K562 (cell line): ENCODE data around the gene KCNN3. TPM values are rescaled to one million over a fixed set of nuclear protein-coding genes. Genes with fewer than 3 reads are reported as not detected.

Experiments used
- ATAC-seq: fragments of 200-7000 bp; cut with Tn5 transposase; 3 replicates; pipeline ENCODE4 v1.9.1; 2020; ENCODE audit warnings: moderate library complexity
- BruUV-seq: library from RNA; stranded (reverse); fragments of 400-500 nt; replicated peaks from 2 replicates; lab custom pipeline; 2021; lab: Mats Ljungman, UMichigan
- CTCF ChIA-PET: fragments of 300-600 bp; formaldehyde crosslinking; extraction: SDS; loops from one replicate; lab custom pipeline; 2021; ENCODE audit warnings: low intra/inter-chr PET ratio; lab: Yijun Ruan, JAX
- POLR2A ChIA-PET: fragments of 300-600, 350-650 bp; sonication (Branson Sonifier 250); formaldehyde crosslinking; extraction: SDS; loops from one replicate; lab custom pipeline; 2021; ENCODE audit warnings: antibody characterized with exemption, inconsistent platforms; lab: Yijun Ruan, JAX
- DNase-seq, 4 experiments: peaks; one replicate each; pipeline versions ENCODE4 v3.0.0 to v3.0.0-alpha.2; 2011 to 2018; ENCODE audit warnings: low spot score in 3 of 4, mixed read lengths in 3 of 4; ENCODE audit errors: extremely low read depth in 1 of 4
- FAIRE-seq: peaks from 2 replicates; lab custom pipeline; 2011; peaks lifted over from hg19 to GRCh38; lab: Jason Lieb, UNC
- H2AFZ ChIP-seq: 2 replicates; pipeline ENCODE4 v1.6.0; 2011; ENCODE audit warnings: low read depth, low read length, control low read depth, inconsistent platforms
- H3K27ac ChIP-seq: fragments of 200-600 bp; 3 replicates; pipeline ENCODE4 v1.8.0; 2011; ENCODE audit warnings: low read depth, mild to moderate bottlenecking, control low read depth, inconsistent platforms, low read length, moderate library complexity, mixed read lengths; ENCODE audit errors: extremely low read depth
- H3K27me3 ChIP-seq, 2 experiments: fragments of 300-600 bp in 1 of 2; 2 replicates in 1 of 2; 3 replicates in 1 of 2; pipeline versions ENCODE4 v1.6.0 to v1.8.0; 2011; ENCODE audit warnings: inconsistent platforms in 2 of 2, low read length in 2 of 2, mild to moderate bottlenecking in 1 of 2, mixed read lengths in 1 of 2, moderate library complexity in 1 of 2; ENCODE audit not compliant: control insufficient read depth in 2 of 2, insufficient read depth in 2 of 2
- H3K36me3 ChIP-seq: fragments of 300-600 bp; 3 replicates; pipeline ENCODE4 v1.8.0; 2011; ENCODE audit warnings: mild to moderate bottlenecking, low read length, inconsistent platforms; ENCODE audit not compliant: control insufficient read depth, insufficient read depth
- H3K4me1 ChIP-seq, 2 experiments: fragments of 200-600 bp in 1 of 2; replicated peaks in 1 of 2; 2 replicates in 1 of 2; 3 replicates in 1 of 2; pipeline versions ENCODE4 v1.5.1 to v1.8.0; 2011; ENCODE audit warnings: inconsistent platforms in 2 of 2, low read length in 2 of 2, mild to moderate bottlenecking in 1 of 2, mixed read lengths in 1 of 2, moderate library complexity in 1 of 2; ENCODE audit not compliant: control insufficient read depth in 2 of 2, insufficient read depth in 2 of 2
- H3K4me2 ChIP-seq: 2 replicates; pipeline ENCODE4 v1.6.1; 2011; ENCODE audit warnings: low read length, control low read depth, inconsistent platforms, mixed read lengths; ENCODE audit not compliant: insufficient read depth
- H3K4me3 ChIP-seq: fragments of 200-600 bp; sonication (generic), shearing (Covaris generic); 2 replicates; pipeline ENCODE4 v1.5.1; 2016; ENCODE audit warnings: control low read depth, inconsistent platforms
- H3K79me2 ChIP-seq: fragments of 200-600 bp; 3 replicates; pipeline ENCODE4 v1.8.0; 2011; ENCODE audit warnings: low read length, inconsistent platforms; ENCODE audit not compliant: control insufficient read depth, insufficient read depth
- H3K9ac ChIP-seq, 2 experiments: 2 replicates each; pipeline versions ENCODE4 v1.6.0 to v1.6.1; 2011; ENCODE audit warnings: low read depth in 2 of 2, low read length in 2 of 2, control low read depth in 1 of 2, inconsistent platforms in 1 of 2, mild to moderate bottlenecking in 1 of 2, mixed read lengths in 1 of 2; ENCODE audit not compliant: insufficient read depth in 1 of 2
- H3K9me1 ChIP-seq: one replicate; pipeline ENCODE4 v1.6.0; 2011; ENCODE audit warnings: inconsistent platforms, mild to moderate bottlenecking, low read length, moderate library complexity; ENCODE audit not compliant: control insufficient read depth, insufficient read depth
- H3K9me3 ChIP-seq: replicated peaks from 2 replicates; pipeline ENCODE4 v1.5.1; 2011; ENCODE audit warnings: low read depth, low read length, inconsistent platforms; ENCODE audit not compliant: control insufficient read depth, insufficient read depth
- H4K20me1 ChIP-seq: replicated peaks from 2 replicates; pipeline ENCODE4 v1.6.1; 2011; ENCODE audit warnings: low read length, inconsistent platforms, mixed read lengths; ENCODE audit not compliant: control insufficient read depth, insufficient read depth
- CBX2 ChIP-seq: fragments of 200-600 bp; sonication (generic); IDR thresholded peaks from one replicate; pipeline ENCODE4 v1.6.1; 2012; ENCODE audit warnings: mild to moderate bottlenecking, low read length, inconsistent platforms; ENCODE audit not compliant: insufficient read depth, poor library complexity, severe bottlenecking
- whole genome bisulfite sequencing: fragments of 100-300 bp; shearing (Covaris generic); methylation state at CpG from one replicate; pipeline ENCODE4 v1.1.6; 2016; ENCODE audit warnings: low coverage, mixed read lengths; ENCODE audit not compliant: insufficient coverage; ENCODE audit errors: missing lambda C conversion rate; 5-methylcytosine and 5-hydroxymethylcytosine counted together
- in situ Hi-C: fragments of 300-500 bp; cut with MboI; formaldehyde crosslinking; loops from 4 replicates; pipeline ENCODE4 v1.15.0; 2018; ENCODE audit warnings: inconsistent platforms, mixed read lengths
- intact Hi-C: fragments of 100-400 bp; cut with micrococcal nuclease; formaldehyde crosslinking; loops from 2 replicates; pipeline ENCODE4 v1.14.2; 2022
- polyA plus RNA-seq, 8 experiments: library from polyadenylated mRNA; depleted of rRNA in 4 of 8; stranded (reverse) in 5 of 8; unstranded in 3 of 8; fragments of >200 nt; fragmentation: Nextera tagmentation in 2 of 8; fragmentation: Illumina TruSeq in 1 of 8; extraction: Ambion mirVana in 2 of 8; extraction: Trizol in 1 of 8; gene quantifications; 2 replicates each; pipeline versions ENCODE4 v1.2.1 to v1.2.3, GENCODE V29; 2011 to 2014; ENCODE audit warnings: inconsistent platforms in 1 of 8, missing spikeins in 1 of 8
- total RNA-seq, 7 experiments: library from RNA; depleted of rRNA in 6 of 7; stranded (reverse); fragments of >200 nt in 6 of 7; fragmentation: Illumina TruSeq in 2 of 7; extraction: Trizol in 2 of 7; gene quantifications; 2 replicates each; pipeline versions ENCODE4 v1.2.1 to v1.2.3, GENCODE V29; 2011 to 2021; ENCODE audit warnings: low replicate concordance in 1 of 7
- TF ChIP-seq, protein P1 (sequence below): fragments of 450-650 bp; IDR thresholded peaks from 2 replicates; pipeline ENCODE4 v1.6.1; 2018; ENCODE audit warnings: mild to moderate bottlenecking, low read depth; ENCODE audit not compliant: partially characterized antibody
- TF ChIP-seq, protein P2 (sequence below), 2 experiments: fragments of 150-350 bp in 1 of 2; IDR thresholded peaks; 2 replicates each; pipeline ENCODE4 v1.6.1; 2012 to 2016; ENCODE audit warnings: low read depth in 2 of 2, low read length in 2 of 2, mild to moderate bottlenecking in 1 of 2, moderate library complexity in 1 of 2

Gene KCNN3
- total and polyA plus RNA-seq, 9 of the 15 experiments (the other 6 are each of a cell fraction or from before 2014, with no cell fraction given): 0.02 to 0.03 TPM; not detected in 7

DNA sequence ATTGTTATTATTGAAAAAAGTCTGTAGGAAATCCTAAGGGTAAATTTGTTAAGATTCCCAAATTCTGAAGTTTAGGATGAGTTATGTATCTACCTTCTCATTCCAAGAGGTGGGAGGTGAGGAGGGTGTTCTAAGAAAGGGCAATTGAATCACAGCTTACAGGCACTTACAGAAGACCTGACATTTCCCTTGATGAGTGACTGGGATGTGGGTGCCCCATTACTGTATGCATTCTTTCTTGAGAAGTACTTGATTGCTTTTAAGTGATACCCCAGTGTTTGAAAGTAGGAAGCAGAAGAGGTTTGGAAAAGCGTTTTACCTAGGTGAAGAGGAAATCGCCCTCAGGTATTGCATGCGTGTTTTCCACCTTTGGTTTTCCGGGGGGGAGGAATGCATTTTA, 175.1 kb downstream of the KCNN3 start (continued):
- TF ChIP-seq, protein P1, sequence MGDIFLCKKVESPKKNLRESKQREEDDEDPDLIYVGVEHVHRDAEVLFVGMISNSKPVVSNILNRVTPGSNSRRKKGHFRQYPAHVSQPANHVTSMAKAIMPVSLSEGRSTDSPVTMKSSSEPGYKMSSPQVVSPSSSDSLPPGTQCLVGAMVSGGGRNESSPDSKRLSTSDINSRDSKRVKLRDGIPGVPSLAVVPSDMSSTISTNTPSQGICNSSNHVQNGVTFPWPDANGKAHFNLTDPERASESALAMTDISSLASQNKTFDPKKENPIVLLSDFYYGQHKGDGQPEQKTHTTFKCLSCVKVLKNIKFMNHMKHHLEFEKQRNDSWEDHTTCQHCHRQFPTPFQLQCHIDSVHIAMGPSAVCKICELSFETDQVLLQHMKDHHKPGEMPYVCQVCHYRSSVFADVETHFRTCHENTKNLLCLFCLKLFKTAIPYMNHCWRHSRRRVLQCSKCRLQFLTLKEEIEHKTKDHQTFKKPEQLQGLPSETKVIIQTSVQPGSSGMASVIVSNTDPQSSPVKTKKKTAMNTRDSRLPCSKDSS: no peak
- TF ChIP-seq, all 486 proteins: peak for 0

DNA sequence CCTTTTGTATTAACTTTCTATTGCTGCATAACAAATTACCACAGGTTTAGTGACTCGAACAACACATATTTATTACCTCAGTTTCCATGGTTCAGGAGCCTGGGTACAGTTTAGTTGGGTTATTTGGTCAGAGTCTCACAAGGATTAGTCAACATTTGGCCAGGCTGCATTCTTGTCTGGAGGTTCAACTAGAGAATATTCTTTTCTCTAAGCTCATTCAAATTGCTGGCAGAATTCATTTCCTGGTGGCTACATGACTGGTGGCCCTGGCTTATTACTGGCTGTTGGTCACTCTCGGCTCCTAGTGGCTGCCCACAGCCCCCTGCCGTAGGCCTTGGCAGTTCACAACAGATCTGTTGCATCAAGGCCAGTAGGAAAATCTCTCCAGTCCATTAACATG, 181.0 kb downstream of the KCNN3 start:
- ChIA-PET CTCF (no interaction called here), POLR2A (no interaction called here)
- Histone ChIP-seq H4K20me1 (no peaks in the 10 kb centered on the region), H3K79me2 (no peaks in the 10 kb centered on the region), H3K9ac (no peak overlapping the region), H3K36me3 (no peaks in the 10 kb centered on the region), H3K9me1 (no peaks in the 10 kb centered on the region), H2AFZ (no peak overlapping the region), H3K4me3 (no peak overlapping the region), H3K4me1 (no peaks in the 10 kb centered on the region), H3K27ac (no peak overlapping the region), H3K27me3 (peaks cover 29 to 34% of the 10 kb centered on the region in 2 experiments), H3K4me2 (no peak overlapping the region), H3K9me3 (no peaks in the 10 kb centered on the region)
- intact Hi-C loops (no loop called here), in situ Hi-C loops (no loop called here)
- no peak for ATAC-seq
- WGBS: 8% methylated on average over 3 of the region's 3 CpGs
- DNase-seq: no peak
- FAIRE-seq: no peak
- TF ChIP-seq CBX2: peak; percentile 70
- TF ChIP-seq, protein P2, sequence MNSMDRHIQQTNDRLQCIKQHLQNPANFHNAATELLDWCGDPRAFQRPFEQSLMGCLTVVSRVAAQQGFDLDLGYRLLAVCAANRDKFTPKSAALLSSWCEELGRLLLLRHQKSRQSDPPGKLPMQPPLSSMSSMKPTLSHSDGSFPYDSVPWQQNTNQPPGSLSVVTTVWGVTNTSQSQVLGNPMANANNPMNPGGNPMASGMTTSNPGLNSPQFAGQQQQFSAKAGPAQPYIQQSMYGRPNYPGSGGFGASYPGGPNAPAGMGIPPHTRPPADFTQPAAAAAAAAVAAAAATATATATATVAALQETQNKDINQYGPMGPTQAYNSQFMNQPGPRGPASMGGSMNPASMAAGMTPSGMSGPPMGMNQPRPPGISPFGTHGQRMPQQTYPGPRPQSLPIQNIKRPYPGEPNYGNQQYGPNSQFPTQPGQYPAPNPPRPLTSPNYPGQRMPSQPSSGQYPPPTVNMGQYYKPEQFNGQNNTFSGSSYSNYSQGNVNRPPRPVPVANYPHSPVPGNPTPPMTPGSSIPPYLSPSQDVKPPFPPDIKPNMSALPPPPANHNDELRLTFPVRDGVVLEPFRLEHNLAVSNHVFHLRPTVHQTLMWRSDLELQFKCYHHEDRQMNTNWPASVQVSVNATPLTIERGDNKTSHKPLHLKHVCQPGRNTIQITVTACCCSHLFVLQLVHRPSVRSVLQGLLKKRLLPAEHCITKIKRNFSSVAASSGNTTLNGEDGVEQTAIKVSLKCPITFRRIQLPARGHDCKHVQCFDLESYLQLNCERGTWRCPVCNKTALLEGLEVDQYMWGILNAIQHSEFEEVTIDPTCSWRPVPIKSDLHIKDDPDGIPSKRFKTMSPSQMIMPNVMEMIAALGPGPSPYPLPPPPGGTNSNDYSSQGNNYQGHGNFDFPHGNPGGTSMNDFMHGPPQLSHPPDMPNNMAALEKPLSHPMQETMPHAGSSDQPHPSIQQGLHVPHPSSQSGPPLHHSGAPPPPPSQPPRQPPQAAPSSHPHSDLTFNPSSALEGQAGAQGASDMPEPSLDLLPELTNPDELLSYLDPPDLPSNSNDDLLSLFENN (IDR thresholded peaks at IDR 0.05; ENCODE audit: low read depth in 2 of 2, low read length in 2 of 2): no peak
- BruUV-seq: no TSS peak
